ENCODE results near the gene PLA2G1B.

DNA sequence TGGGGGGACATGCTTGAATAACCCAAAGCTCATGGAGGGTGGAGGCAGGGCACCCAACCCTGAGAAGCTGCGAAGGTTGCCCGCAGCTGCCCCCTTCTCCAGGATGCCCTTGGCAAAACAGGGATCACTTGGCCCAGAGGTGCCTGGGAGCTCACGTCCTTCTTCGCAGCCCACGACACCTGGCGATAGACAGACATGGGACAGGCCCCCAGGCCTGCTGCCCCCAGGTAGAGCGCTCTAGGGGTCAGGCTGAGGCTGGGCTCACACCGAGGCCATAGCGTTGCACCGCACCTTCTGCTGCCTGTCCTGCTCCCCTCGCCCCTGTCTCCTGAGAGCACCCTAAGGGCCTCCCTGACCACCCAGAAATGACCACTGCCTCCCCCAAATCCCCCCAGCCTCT lies 20.2 kb upstream of the PLA2G1B start:
- TF ChIP-seq CTCF (IDR thresholded peaks at IDR 0.05) (no peak), POLR2A (IDR thresholded peaks at IDR 0.05; ENCODE audit: low read depth) (no peak), POLR2AphosphoS5 (IDR thresholded peaks at IDR 0.05) (no peak), EP300 (IDR thresholded peaks at IDR 0.05) (no peak)
